ENCODE measurements around the gene WDR36. TPM values are rescaled to one million over a fixed set of nuclear protein-coding genes. Genes with fewer than 3 reads are reported as not detected.

The WDR36 gene
- total RNA-seq (2021) = 17.7 and 18.5 TPM in 2 replicates
- percentile 86 among the genes with signal in this experiment for Bru-seq, nascent RNA
- BruChase-seq, experiment 1, labeled RNA remaining after a 2-hour chase = percentile 85 among the genes with signal in this experiment
- percentile 89 among the genes with signal in this experiment for BruChase-seq, experiment 2, labeled RNA remaining after a 6-hour chase
- long read RNA-seq, full-length matches to known transcripts = 16 of 24 reads
- long read RNA-seq, partial matches to known transcripts = 0 of 24 reads
- long read RNA-seq, other reads (novel, unspliced or antisense) = 8 of 24 reads

GRCh38 chr5:111092062-111092853 lies at the start of gene WDR36:
WDR36 (plus strand) TSS chr5:111092348; CDS start chr5:111092457, 109 bp downstream.
- H3K4me3 ChIP-seq = peak within 1 kb of the TSS; percentile 94
- DNase-seq = peak; percentile 75 to 85
- H2AFZ ChIP-seq = peak within 1 kb of the TSS; percentile 94
- POLR2A ChIA-PET (ENCODE audit: unreplicated experiment) = no interaction called here
- H3K79me2 ChIP-seq (ENCODE audit: low read depth) = peaks cover 44% of the 10 kb centered on the region
- H3K27ac ChIP-seq = peak within 1 kb of the TSS; percentile 35; the same call in 1 of the 2 replicates
- peak within 1 kb of the TSS; percentile 87 for H3K4me2 ChIP-seq
- no peaks in the 10 kb centered on the region for H3F3A ChIP-seq (ENCODE audit: insufficient read depth, low read depth)
- H3K9me3 ChIP-seq (ENCODE audit: insufficient read depth, low read depth) = no peaks in the 10 kb centered on the region
- H3K36me3 ChIP-seq (ENCODE audit: low read depth) = peaks cover 11% of the 10 kb centered on the region
- CTCF ChIA-PET = no interaction called here
- no peaks in the 10 kb centered on the region for H3K27me3 ChIP-seq (ENCODE audit: insufficient read depth, low read depth)
- TF ChIP-seq EZH2 (IDR thresholded peaks at IDR 0.05; ENCODE audit: low read depth) (no peak), CTCF (conservative IDR thresholded peaks at IDR 0.05) (no peak)
- peaks cover 26% of the 10 kb centered on the region for H4K20me1 ChIP-seq (ENCODE audit: insufficient read depth)
- H3K9me2 ChIP-seq (ENCODE audit: insufficient read depth) = no peaks in the 10 kb centered on the region
- BruUV-seq (replicated peaks) = TSS peak; percentile 69
- intact Hi-C loops (cut with micrococcal nuclease; ENCODE audit: unreplicated experiment) = loop anchor here (2.0 kb wide), 1 partner anchor 353 kb away; the partner anchor contains the start of gene SLC25A46
- peaks cover 20% of the 10 kb centered on the region for H3K4me1 ChIP-seq (replicated peaks; ENCODE audit: insufficient read depth)

GRCh38 chr5:111043712-111044506 lies 48.2 kb upstream of the WDR36 start:
- no peaks in the 10 kb centered on the region for H3F3A ChIP-seq (ENCODE audit: insufficient read depth, low read depth)
- TF ChIP-seq EZH2 (IDR thresholded peaks at IDR 0.05; ENCODE audit: low read depth) (no peak), CTCF (conservative IDR thresholded peaks at IDR 0.05) (no peak)
- no peaks in the 10 kb centered on the region for H3K4me1 ChIP-seq (replicated peaks; ENCODE audit: insufficient read depth)
- DNase-seq = peak in 1 of 2 experiments; percentile 61
- POLR2A ChIA-PET (ENCODE audit: unreplicated experiment) = no interaction called here
- CTCF ChIA-PET = no interaction called here
- no peaks in the 10 kb centered on the region for H3K9me2 ChIP-seq (ENCODE audit: insufficient read depth)
- no peaks in the 10 kb centered on the region for H4K20me1 ChIP-seq (ENCODE audit: insufficient read depth)
- H3K36me3 ChIP-seq (ENCODE audit: low read depth) = no peaks in the 10 kb centered on the region
- H3K79me2 ChIP-seq (ENCODE audit: low read depth) = no peaks in the 10 kb centered on the region
- H3K4me3 ChIP-seq = no peak overlapping the region
- no peak overlapping the region for H2AFZ ChIP-seq
- no peak overlapping the region for H3K4me2 ChIP-seq
- BruUV-seq (replicated peaks) = no TSS peak
- no peak overlapping the region for H3K27ac ChIP-seq
- intact Hi-C loops (cut with micrococcal nuclease; ENCODE audit: unreplicated experiment) = no loop called here
- no peaks in the 10 kb centered on the region for H3K27me3 ChIP-seq (ENCODE audit: insufficient read depth, low read depth)
- no peaks in the 10 kb centered on the region for H3K9me3 ChIP-seq (ENCODE audit: insufficient read depth, low read depth)

- DNase-seq = no peak
- no peak overlapping the region for H3K27ac ChIP-seq
- peaks cover 11% of the 10 kb centered on the region; the same call in 1 of the 2 replicates for H3K4me1 ChIP-seq (replicated peaks; ENCODE audit: insufficient read depth)
- BruUV-seq (replicated peaks) = no TSS peak
- H3K4me2 ChIP-seq = no peak overlapping the region
- H3K36me3 ChIP-seq (ENCODE audit: low read depth) = no peaks in the 10 kb centered on the region
- no peak for TF ChIP-seq EZH2 (IDR thresholded peaks at IDR 0.05; ENCODE audit: low read depth)
- TF ChIP-seq CTCF (conservative IDR thresholded peaks at IDR 0.05) = no peak
- H3F3A ChIP-seq (ENCODE audit: insufficient read depth, low read depth) = 0 out of 2 replicates have a peak, but pooled peaks cover 6% of the 10 kb centered on the region
- H3K9me3 ChIP-seq (ENCODE audit: insufficient read depth, low read depth) = no peaks in the 10 kb centered on the region
- ChIA-PET CTCF (no interaction called here), POLR2A (ENCODE audit: unreplicated experiment) (no interaction called here)
- H3K9me2 ChIP-seq (ENCODE audit: insufficient read depth) = no peaks in the 10 kb centered on the region
- H2AFZ ChIP-seq = no peak overlapping the region
- intact Hi-C loops (cut with micrococcal nuclease; ENCODE audit: unreplicated experiment) = no loop called here
- no peak overlapping the region for H3K4me3 ChIP-seq
- H4K20me1 ChIP-seq (ENCODE audit: insufficient read depth) = no peaks in the 10 kb centered on the region
- no peaks in the 10 kb centered on the region for H3K27me3 ChIP-seq (ENCODE audit: insufficient read depth, low read depth)
- H3K79me2 ChIP-seq (ENCODE audit: low read depth) = no peaks in the 10 kb centered on the region
These were observed 34.1 kb upstream of the WDR36 start for GRCh38 chr5:111058064-111058463.

Data from PC-9 (cell line).